ENCODE measurements around the gene HOXA2.
A peak's percentile ranks its signal among the peaks of the same experiment; 100 is the strongest.

The HOXA2 gene

GRCh38 chr7:27096768-27097514 lies 5.5 kb downstream of the HOXA2 start (continued):
- no peak for TF ChIP-seq SCRT1 (tag by site-specific recombination; IDR thresholded peaks at IDR 0.05; ENCODE audit: borderline replicate concordance)
- peak; percentile 59 for TF ChIP-seq GLIS2 (tag by site-specific recombination; IDR thresholded peaks at IDR 0.05)
- no peak for TF ChIP-seq ZNF133 (tag by site-specific recombination; IDR thresholded peaks at IDR 0.05)
- peak; percentile 86 for TF ChIP-seq EGR2 (tag by site-specific recombination; IDR thresholded peaks at IDR 0.05; ENCODE audit: low read depth)
- no peak for TF ChIP-seq KLF17 (tag by site-specific recombination; IDR thresholded peaks at IDR 0.05)
- no peak for TF ChIP-seq HOXA7 (CRISPR knock-in tag; IDR thresholded peaks at IDR 0.05; ENCODE audit: borderline replicate concordance)
- TF ChIP-seq GFI1B (tag by site-specific recombination; IDR thresholded peaks at IDR 0.05) = no peak
- no peak for TF ChIP-seq ZNF621 (tag by site-specific recombination; IDR thresholded peaks at IDR 0.05)
- no peak for TF ChIP-seq ZNF37A (tag by site-specific recombination; IDR thresholded peaks at IDR 0.05)
- TF ChIP-seq, protein P1, sequence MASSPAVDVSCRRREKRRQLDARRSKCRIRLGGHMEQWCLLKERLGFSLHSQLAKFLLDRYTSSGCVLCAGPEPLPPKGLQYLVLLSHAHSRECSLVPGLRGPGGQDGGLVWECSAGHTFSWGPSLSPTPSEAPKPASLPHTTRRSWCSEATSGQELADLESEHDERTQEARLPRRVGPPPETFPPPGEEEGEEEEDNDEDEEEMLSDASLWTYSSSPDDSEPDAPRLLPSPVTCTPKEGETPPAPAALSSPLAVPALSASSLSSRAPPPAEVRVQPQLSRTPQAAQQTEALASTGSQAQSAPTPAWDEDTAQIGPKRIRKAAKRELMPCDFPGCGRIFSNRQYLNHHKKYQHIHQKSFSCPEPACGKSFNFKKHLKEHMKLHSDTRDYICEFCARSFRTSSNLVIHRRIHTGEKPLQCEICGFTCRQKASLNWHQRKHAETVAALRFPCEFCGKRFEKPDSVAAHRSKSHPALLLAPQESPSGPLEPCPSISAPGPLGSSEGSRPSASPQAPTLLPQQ (tag by site-specific recombination; IDR thresholded peaks at IDR 0.05) = no peak
- no peak for TF ChIP-seq ZNF404 (tag by site-specific recombination; IDR thresholded peaks at IDR 0.05)
- TF ChIP-seq ZNF202 (tag by site-specific recombination; IDR thresholded peaks at IDR 0.05; ENCODE audit: borderline replicate concordance) = no peak
- peak; percentile 76 for TF ChIP-seq KLF9 (tag by site-specific recombination; IDR thresholded peaks at IDR 0.05; ENCODE audit: low read depth)

DNA sequence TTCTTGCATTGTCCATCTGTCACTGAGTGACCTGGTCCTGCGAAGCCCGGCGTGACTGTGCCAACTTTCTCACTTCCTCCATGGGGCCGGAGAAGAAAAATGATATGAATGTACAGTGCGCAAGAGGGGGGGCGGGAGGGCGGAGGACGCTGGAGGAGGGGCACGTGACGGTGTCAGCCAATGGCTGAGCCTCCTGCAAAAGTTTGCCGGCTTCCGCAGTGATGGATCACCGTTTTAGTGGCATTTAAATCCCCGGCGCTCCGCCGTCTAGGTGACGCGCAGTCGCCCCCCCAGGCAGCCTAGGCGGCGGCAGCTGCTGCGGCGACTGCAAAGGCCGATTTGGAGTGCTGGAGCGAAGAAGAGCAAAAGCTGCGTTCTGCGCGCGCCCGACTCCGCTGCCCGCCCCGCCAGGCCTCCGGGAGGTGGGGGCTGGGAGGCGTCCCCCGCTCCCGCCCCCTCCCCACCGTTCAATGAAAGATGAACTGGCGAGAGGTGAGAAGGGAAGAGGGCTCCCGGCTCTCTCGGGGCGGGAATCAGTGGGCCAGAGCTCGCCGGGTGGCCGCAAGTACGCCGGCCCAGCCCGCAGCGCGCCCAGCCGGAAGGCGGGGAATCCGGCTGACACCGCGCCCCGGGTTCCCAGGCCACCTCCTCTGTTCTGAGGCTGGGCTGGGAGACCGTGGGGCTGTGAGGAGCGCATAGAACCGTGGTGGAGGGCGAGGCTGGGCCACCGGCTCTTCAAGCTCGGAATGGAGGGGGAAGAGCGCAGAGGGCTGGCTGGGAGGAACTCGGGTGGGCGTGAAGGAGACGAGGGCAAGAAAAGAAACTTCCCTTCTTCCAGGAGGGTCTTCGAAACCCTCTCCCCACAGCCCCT lies 6.4 kb downstream of the HOXA2 start, which contains the start of gene HOXA1:
Gene HOXA1 (minus strand): TSS at position 104 of the 871 bp plus-strand sequence. CDS start 88 bp downstream, at position 16.
- H3K4me1 ChIP-seq (ENCODE audit: control insufficient read depth, insufficient read depth, low read length) = peaks cover 40% of the 10 kb centered on the region
- peaks cover 12 to 23% of the 10 kb centered on the region in 2 experiments; a peak in 2 of 3 replicates for H3K36me3 ChIP-seq (ENCODE audit: control insufficient read depth in 2 of 2, insufficient read depth in 1 of 2, low read length in 2 of 2)
- H3K9me3 ChIP-seq (ENCODE audit: control insufficient read depth, insufficient read depth, low read depth, low read length) = no peaks in the 10 kb centered on the region
- peak within 1 kb of the TSS; percentile 79 for H3K4me3 ChIP-seq (ENCODE audit: low read depth, low read length)
- ChIA-PET POLR2A (interaction anchor here (0.6 to 4.3 kb wide), 19 partner anchors 9 to 400 kb away, joined by 3 to 32 read pairs (median 4); partner anchors contain the start of genes HOXA4, HOXA5, HOXA6 and SKAP2), CTCF (interaction anchor here (1.0 to 2.0 kb wide), 6 partner anchors 9 to 414 kb away, joined by 3 to 11 read pairs (median 6); partner anchors contain the start of gene HOXA5)
- peak within 1 kb of the TSS; percentile 98 for H3K27ac ChIP-seq (ENCODE audit: extremely low read depth, low read depth, low read length)
- TF ChIP-seq ZSCAN18 (tag by site-specific recombination; IDR thresholded peaks at IDR 0.05) (no peak), GLIS1 (tag by site-specific recombination; IDR thresholded peaks at IDR 0.05) (peak; percentile 85), ZNF830 (tag by site-specific recombination; IDR thresholded peaks at IDR 0.05; ENCODE audit: low read depth) (no peak), MZF1 (tag by site-specific recombination; IDR thresholded peaks at IDR 0.05; ENCODE audit: borderline replicate concordance) (peak; percentile 15; the same call in 1 of the 2 replicates), YY1 (tag by site-specific recombination; IDR thresholded peaks at IDR 0.05) (0 out of 2 replicates have a peak, but pooled peaks have one; percentile 12), ZNF2 (tag by site-specific recombination; IDR thresholded peaks at IDR 0.05) (peak; percentile 29; the same call in 1 of the 2 replicates), ZBTB20 (tag by site-specific recombination; IDR thresholded peaks at IDR 0.05) (peak; percentile 86), ZNF530 (tag by site-specific recombination; IDR thresholded peaks at IDR 0.05; ENCODE audit: low read depth) (no peak), ZNF600 (tag by site-specific recombination; IDR thresholded peaks at IDR 0.05) (peak; percentile 85), ZBTB6 (tag by site-specific recombination; IDR thresholded peaks at IDR 0.05) (0 out of 2 replicates have a peak, but pooled peaks have one; percentile 9), IKZF3 (tag by site-specific recombination; IDR thresholded peaks at IDR 0.05) (peak; percentile 32; the same call in 1 of the 2 replicates), ZSCAN30 (tag by site-specific recombination; IDR thresholded peaks at IDR 0.05) (peak; percentile 14; the same call in 1 of the 2 replicates), ZNF660 (tag by site-specific recombination; IDR thresholded peaks at IDR 0.05) (peak; percentile 55; the same call in 1 of the 2 replicates)
- TF ChIP-seq, protein P2, sequence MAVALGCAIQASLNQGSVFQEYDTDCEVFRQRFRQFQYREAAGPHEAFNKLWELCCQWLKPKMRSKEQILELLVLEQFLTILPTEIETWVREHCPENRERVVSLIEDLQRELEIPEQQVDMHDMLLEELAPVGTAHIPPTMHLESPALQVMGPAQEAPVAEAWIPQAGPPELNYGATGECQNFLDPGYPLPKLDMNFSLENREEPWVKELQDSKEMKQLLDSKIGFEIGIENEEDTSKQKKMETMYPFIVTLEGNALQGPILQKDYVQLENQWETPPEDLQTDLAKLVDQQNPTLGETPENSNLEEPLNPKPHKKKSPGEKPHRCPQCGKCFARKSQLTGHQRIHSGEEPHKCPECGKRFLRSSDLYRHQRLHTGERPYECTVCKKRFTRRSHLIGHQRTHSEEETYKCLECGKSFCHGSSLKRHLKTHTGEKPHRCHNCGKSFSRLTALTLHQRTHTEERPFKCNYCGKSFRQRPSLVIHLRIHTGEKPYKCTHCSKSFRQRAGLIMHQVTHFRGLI (tag by site-specific recombination; IDR thresholded peaks at IDR 0.05) = peak; percentile 83

All from HEK293 (cell line).